NCI-H526 treated with DMSO at 0.1 percent for 48 hours (cell line): Measurements from ENCODE around the gene KCNG4.

ENCODE experiments used
- DNase-seq: peaks from one replicate; lab custom pipeline; 2025; lab: John Stamatoyannopoulos, UW

The KCNG4 gene

GRCh38 chr16:84182680-84183571 lies 56.9 kb downstream of the KCNG4 start:
- no peak for DNase-seq

- DNase-seq: no peak
Measured at GRCh38 chr16:84182104-84182503, 57.7 kb downstream of the KCNG4 start.

GRCh38 chr16:84181144-84181915 lies 58.5 kb downstream of the KCNG4 start:
- no peak for DNase-seq

- no peak for DNase-seq
Measured at GRCh38 chr16:84180519-84181140, 59.2 kb downstream of the KCNG4 start.

GRCh38 chr16:84179612-84180320 lies 60.0 kb downstream of the KCNG4 start:
- no peak for DNase-seq

- DNase-seq: no peak
Measured at GRCh38 chr16:84178892-84179611, 60.8 kb downstream of the KCNG4 start.

- no peak for DNase-seq
Measured at GRCh38 chr16:84178146-84178765, 61.6 kb downstream of the KCNG4 start.

GRCh38 chr16:84177741-84178073 lies 62.1 kb downstream of the KCNG4 start:
- DNase-seq: no peak

GRCh38 chr16:84176192-84177053 lies 63.4 kb downstream of the KCNG4 start:
- no peak for DNase-seq

- peak; percentile 4 for DNase-seq
Measured at GRCh38 chr16:84175350-84176081, 64.3 kb downstream of the KCNG4 start.

- no peak for DNase-seq
Measured at GRCh38 chr16:84174396-84174795, 65.4 kb downstream of the KCNG4 start.

- DNase-seq: no peak
Measured at GRCh38 chr16:84169765-84170310, 70.0 kb downstream of the KCNG4 start.
